NCI-H69 (cell line): ENCODE data around the gene PPP4R4.
"Not testable (repeated sequence)": the region's sequence is repeated elsewhere in the genome, so short reads cannot be mapped to it uniquely, and the experiment has no call there.

Experiments used
- DNase-seq: peaks from one replicate; lab custom pipeline; 2025; lab: John Stamatoyannopoulos, UW

Gene PPP4R4

DNA sequence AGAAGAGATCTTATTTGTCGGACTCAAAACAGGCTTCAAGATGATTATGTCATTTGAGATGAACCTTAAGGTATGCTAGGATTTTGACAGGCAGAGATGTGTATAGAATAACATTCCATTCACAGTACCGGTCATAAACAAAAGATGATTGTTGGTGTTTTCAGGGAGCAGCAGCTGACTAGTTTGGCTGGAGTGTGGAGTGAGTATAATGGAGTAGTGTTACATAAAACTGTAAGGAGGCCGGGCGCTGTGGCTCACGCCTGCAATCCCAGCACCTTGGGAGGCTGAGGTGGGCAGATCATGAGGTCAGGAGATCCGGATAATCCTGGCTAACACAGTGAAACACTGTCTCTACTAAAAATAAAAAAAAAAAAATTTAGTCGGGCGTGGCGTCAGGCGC lies 95.0 kb downstream of the PPP4R4 start:
- no peak for DNase-seq

DNA sequence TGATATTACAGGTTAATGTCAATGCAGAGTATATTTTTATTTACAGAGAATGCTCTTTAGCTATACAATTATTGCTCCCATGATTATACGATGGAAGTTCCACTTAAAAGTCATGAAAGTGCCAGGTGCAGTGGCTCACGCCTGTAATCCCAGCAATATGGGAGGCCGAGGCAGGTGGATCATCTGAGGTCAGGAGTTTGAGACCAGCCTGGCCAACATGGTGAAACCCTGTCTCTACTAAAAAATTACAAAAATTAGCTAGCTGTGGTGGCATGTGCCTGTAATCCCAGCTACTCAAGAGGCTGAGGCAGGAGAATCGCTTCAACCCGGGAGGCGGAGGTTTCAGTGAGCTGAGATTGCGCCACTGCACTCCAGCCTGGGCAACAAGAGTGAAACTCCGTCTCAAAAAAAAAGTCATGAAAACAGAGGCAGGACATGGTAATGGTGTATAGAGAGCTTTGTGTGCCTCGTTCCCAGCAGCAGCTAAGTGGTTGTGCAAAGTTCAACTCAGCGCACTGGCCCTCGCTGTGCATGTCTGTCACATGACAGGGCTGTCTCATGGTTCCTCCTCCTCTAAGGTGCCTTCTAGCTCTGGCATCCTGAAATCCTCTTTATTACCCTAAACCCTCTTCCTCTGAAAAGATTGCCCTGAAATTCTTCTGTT lies 102.9 kb downstream of the PPP4R4 start:
- not testable (repeated sequence) for DNase-seq

DNA sequence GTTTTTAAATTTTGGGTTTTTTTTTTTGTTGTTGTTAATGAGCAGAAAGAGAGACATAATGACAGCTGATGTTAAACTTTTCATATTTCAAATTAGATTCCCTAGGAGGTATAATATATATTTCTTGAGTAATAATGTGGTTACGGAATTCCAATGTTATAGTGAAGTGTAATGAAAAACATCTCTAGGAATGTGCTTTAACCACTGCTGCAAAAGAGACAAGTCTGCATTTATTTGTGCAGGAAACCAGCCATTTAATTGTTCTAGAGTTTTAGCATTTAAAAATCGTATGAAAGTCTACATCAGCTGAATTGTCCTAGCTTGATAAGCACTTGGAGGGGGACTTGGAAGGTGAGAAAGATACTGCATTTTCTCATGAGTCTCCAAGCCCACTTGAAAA lies 104.6 kb downstream of the PPP4R4 start:
- DNase-seq = no peak

GRCh38 chr14:94282991-94283723 lies 109.0 kb downstream of the PPP4R4 start:
- no peak for DNase-seq

- DNase-seq = no peak
Measured at GRCh38 chr14:94284221-94284620, 110.1 kb downstream of the PPP4R4 start.

GRCh38 chr14:94285158-94285557 lies 111.0 kb downstream of the PPP4R4 start:
- no peak for DNase-seq

DNA sequence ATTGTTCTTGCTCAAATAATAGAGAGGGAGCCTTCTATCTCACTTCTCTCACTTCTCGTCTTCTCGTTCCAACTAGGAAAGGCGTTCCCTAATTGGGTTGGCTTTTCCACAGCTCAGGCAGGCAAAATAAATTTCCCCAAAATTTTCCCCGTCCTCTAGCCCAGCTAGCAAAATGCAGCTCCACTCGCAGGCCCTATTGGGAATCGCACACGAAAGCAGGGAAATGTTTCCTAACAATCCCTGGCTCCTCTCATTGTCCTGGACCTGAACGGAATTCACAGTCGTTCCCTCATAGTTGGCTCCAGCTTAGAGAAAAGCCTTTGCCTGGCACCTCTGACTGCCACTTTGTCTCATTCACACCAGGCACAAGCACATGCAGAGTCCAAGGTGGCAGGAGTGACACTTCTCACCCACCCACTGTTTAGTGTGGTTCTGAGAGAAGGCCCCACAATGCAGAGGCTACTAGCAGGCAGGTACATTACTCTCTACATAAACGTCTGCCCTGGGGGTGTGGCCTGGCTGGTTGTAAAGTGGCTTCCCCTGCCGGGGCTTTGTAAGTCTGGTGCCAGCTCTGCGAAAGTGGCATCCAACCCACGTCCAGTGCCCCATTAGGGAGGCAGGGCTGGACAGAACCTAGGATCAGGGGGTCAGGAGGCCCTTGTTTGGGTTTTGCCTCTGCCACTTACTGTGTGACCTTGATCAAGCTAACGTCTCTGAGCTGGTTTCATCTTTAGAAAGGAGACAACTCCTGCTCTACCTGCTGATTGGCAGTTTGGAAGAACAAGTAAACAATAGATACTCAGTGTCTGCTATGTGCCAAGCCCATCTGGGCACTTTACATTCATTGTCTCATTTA lies 114.7 kb downstream of the PPP4R4 start:
- peak; percentile 41 for DNase-seq

DNA sequence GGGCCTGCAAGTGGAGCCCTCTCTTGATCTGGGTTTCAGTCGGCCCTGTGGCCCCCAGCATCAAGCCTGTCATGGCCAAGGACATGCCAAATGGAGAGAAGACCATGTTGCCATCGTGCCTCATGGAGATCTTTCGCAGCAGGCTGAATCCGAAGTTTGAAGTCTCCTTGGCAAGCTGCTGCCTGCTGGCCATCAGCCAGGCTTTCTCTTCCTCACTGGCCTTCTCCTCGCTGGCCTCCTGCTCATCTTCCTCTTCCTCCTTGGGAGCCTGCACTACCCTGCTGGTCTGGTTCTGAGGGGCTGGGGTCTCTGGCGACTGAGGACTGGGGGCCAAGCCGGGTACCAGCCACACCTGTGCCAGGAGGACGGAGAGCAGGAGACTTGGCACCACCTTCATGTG lies 116.1 kb downstream of the PPP4R4 start:
- no peak for DNase-seq

DNA sequence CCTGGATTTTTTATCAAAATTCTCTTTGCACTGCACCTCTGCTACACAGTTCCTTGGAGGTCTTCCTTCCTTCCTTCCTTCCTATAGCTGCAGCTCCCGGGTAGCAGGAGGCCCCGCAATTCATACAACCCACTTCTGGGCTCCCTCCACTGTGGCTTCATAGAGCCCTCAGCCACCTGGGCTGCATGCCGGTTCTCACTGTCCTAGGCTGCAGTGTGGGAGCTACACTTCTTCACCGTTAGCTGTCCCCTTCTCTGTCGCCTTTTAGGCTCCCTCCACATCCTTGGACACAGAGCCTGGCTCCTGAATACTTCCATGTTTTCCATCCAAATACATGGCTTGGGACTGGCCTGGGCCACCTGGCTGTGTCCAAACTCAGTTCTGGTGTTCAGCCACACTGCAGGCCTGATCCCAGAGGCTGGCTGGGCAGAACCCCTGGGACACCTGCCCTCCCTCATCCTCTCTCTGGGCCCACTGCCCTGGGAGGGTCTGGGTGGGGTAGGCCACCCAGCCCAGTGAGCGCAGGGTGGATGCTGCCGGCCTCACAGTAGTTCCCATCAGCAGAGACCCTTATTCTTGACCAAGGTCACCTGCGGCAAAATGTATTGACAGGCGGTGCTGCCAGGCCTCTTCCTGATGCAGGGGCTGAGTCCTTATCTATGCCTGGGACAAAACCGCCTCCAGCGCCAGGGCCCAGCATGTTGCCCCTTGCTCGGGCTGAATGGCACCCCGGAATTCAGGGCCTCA lies 117.2 kb downstream of the PPP4R4 start:
- no peak for DNase-seq

GRCh38 chr14:94291906-94292525 lies 117.9 kb downstream of the PPP4R4 start:
- no peak for DNase-seq

DNA sequence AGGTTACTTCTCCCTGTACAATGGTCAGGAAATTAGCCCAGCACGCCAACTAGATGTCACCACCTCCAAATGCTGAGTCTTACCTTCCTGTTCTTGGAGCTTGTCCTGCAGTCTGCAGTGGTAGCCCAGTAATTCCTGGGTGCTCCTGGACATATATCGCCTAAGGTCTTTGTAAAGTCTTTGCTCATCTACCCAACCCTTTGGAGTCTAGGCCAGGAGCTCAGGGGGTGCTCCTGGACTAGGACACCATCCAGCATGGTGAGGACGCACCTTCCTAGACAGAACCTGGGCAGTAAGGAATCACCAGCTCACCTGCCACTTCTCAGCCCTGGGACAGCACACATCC lies 118.4 kb downstream of the PPP4R4 start:
- DNase-seq = no peak

DNA sequence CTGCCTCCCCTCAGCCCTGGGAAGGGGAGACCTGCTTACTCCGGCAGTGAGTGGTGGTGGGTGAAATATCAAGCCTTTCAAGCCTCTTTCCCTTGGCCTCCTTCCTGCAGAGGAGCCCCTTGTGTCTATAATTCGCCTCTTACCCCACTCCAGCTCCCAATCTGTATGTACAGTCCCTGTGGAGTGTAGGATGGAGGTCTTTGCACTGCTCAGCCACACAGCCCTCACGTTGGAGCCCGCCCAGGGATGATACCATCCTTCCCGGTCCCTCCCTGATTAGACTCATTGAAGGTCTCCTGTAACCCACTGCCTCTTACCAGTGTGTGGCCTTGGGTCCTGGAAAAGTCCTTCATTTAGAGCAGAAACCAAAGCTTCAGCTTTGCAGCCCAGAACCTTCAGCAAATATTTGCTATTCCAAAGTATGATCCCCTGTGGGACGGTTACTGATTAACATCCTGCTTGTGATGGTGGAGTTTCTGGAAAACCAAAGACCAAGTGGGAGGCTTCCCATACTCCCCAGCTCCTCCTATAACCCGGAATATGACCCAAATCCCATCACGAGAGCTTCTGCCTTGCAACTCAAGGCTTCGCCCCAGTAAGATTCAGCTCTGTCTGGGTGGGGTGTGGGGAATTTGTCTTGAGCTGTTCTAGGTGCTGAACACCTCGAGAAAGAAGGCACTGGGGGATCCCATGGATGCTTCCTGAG lies 118.9 kb downstream of the PPP4R4 start, which contains the start of gene SERPINA10:
Gene SERPINA10, minus strand, starts transcription at position 397 of the 706 bp plus-strand sequence. CDS start 2,675 bp downstream, outside the sequence.
- no peak for DNase-seq

DNA sequence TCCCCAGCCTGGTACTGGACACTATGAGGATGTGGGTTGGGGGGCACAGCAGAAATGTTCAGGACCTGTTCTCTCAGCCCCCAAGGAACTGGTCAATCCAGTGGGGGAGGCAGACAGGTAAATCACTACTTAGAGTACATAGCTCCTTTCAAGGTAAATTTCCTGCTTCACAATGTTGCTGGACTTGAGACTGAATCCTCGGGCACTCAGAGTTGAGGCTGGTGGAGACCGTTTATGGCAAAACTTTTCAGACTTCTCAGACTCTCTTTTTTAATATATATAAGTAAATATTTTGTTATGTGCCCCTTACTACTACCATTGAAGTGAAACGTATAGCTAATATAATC lies 119.4 kb downstream of the PPP4R4 start:
- no peak for DNase-seq

- no peak for DNase-seq
Measured at GRCh38 chr14:94295360-94296180, 121.4 kb downstream of the PPP4R4 start.

DNA sequence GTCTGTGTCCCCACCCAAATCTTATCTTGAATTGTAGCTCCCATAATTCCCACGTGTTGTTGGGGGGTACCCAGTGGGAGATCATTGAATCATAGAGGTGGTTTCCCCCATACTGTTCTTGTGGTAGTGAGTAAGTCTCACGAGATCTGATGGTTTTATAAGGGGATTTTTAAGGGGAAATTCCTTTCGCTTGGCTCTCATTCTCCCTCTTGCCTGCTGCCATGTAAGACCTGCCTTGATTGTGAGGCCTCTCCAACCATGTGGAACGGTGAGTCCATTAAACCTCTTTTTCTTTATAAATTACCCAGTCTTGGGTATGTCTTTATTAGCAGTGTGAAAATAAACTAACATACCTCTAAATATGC lies 122.0 kb downstream of the PPP4R4 start:
- not testable (repeated sequence) for DNase-seq

GRCh38 chr14:94298130-94298529 lies 124.0 kb downstream of the PPP4R4 start:
- no peak for DNase-seq

DNA sequence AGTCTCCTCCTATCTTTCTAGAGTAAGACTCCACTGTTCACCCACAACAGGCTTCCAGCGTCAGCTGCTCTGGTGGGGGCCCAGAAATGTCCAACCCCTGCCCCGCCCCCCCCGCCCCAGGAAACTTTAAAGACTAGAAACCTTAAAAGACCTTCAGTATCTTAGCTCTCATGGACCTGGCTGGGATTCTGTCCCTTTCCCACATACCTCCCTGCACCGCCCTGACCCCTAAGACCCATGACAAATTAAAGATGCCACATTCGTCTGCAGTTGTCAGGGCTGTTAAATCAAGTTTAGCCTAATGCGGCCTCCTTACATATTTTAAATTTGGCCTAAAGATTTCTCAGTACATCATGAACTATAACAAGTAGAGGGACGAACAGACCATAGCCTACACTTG lies 129.0 kb downstream of the PPP4R4 start:
- no peak for DNase-seq

DNA sequence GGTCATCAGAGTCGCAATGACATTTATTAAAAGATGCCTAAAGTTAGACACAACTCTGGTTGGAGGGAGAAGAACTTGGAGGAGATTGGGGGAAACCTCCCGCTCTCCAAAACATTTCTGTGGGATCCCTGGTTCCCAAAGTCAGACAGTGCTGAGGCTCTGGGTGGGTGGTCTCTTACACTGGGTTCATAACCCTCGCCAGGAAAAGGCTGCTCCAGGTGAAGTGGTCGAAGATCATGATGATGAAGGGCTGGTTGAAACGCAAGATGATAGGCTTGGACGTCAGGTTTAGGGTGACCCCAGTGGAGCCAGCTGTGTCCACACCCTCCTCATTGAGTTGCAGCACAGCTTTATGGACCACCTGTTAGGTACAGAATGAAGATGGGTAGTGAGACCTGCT lies 130.1 kb downstream of the PPP4R4 start:
- DNase-seq = no peak

DNA sequence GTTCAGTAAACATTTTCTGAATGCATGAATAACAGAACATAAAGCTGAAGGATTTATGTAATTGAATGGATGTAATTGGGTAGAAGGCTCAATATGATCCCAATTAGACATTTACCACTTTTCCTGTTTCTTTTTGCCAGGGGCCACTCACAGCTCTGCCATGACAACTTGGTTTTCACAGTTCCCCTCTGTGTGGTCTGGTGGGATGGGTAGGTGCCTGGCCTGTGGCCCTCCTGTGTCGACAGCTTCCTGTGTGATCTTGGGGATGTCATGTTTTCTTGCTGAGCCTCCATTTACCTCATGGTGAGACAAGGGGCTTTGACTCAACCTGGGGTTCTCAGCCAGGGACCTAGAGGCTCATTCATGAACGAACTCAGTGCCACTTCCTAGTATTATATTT lies 131.5 kb downstream of the PPP4R4 start:
- DNase-seq = no peak
